HCT116 (cell line): ENCODE data around the gene NR2C2.

ENCODE experiments used
- TF ChIP-seq, protein P1 (sequence below): IDR thresholded peaks from 2 replicates; pipeline ENCODE4 v1.6.1; 2012
- TF ChIP-seq, protein P2 (sequence below), 3 experiments: fragments of 200-600 bp in 1 of 3; sonication (generic) in 1 of 3; IDR thresholded peaks in 2 of 3; conservative IDR thresholded peaks in 1 of 3; 2 replicates each; pipeline ENCODE4 v1.5.1; 2012 to 2017; ENCODE audit warnings: low read depth in 2 of 3, low read length in 2 of 3, antibody characterized with exemption in 1 of 3, borderline replicate concordance in 1 of 3, control low read depth in 1 of 3, mild to moderate bottlenecking in 1 of 3, mixed read lengths in 1 of 3, mixed run types in 1 of 3, moderate library complexity in 1 of 3; ENCODE audit not compliant: insufficient read depth in 1 of 3

DNA sequence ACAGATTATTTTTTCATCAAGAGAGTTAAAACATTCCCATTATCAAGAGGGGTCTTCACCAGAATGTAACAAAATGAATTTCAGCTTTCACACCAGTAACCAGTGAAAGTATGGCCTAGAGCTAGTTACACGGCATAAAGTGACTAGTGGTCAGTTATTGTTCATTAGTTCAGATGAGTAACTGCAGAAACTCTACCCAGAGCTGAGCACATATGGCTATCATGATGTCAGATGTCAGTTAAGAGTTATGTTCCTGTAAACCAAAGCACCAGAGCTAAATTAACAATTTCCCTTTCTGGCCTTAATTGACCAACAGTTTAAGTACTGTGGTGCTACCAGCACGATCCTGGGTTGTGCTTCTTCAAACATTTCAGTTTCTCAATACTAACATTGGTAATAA, 124.3 kb downstream of the NR2C2 start:
- TF ChIP-seq, protein P1, sequence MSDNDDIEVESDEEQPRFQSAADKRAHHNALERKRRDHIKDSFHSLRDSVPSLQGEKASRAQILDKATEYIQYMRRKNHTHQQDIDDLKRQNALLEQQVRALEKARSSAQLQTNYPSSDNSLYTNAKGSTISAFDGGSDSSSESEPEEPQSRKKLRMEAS, result no peak
- TF ChIP-seq, protein P2, sequence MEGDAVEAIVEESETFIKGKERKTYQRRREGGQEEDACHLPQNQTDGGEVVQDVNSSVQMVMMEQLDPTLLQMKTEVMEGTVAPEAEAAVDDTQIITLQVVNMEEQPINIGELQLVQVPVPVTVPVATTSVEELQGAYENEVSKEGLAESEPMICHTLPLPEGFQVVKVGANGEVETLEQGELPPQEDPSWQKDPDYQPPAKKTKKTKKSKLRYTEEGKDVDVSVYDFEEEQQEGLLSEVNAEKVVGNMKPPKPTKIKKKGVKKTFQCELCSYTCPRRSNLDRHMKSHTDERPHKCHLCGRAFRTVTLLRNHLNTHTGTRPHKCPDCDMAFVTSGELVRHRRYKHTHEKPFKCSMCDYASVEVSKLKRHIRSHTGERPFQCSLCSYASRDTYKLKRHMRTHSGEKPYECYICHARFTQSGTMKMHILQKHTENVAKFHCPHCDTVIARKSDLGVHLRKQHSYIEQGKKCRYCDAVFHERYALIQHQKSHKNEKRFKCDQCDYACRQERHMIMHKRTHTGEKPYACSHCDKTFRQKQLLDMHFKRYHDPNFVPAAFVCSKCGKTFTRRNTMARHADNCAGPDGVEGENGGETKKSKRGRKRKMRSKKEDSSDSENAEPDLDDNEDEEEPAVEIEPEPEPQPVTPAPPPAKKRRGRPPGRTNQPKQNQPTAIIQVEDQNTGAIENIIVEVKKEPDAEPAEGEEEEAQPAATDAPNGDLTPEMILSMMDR (IDR thresholded peaks at IDR 0.05 in 2 of 3, conservative IDR thresholded peaks at IDR 0.05 in 1 of 3; ENCODE audit: borderline replicate concordance in 1 of 3, insufficient read depth in 1 of 3, low read depth in 2 of 3, low read length in 2 of 3), result no peak
